ENCODE results near the gene RPS6KA5. TPM values are rescaled to one million over a fixed set of nuclear protein-coding genes. Genes with fewer than 3 reads are reported as not detected.
A peak's percentile ranks its signal among the peaks of the same experiment; 100 is the strongest.
"Not testable (repeated sequence)": the region's sequence is repeated elsewhere in the genome, so short reads cannot be mapped to it uniquely, and the experiment has no call there.

Gene RPS6KA5
- total RNA-seq, 1 donor = 5.4 TPM

GRCh38 chr14:90844321-90844720 lies 216.1 kb downstream of the RPS6KA5 start:
- no peak for DNase-seq (ENCODE audit: low read depth in 2 of 3, low spot score in 2 of 3)

- peak in 1 of 3 donors; percentile 54 for DNase-seq (ENCODE audit: low read depth in 2 of 3, low spot score in 2 of 3)
These were observed 217.7 kb downstream of the RPS6KA5 start for GRCh38 chr14:90842726-90843125.

GRCh38 chr14:90840667-90841066 lies 219.8 kb downstream of the RPS6KA5 start:
- DNase-seq (ENCODE audit: low read depth in 2 of 3, low spot score in 2 of 3) = not testable (repeated sequence)

- DNase-seq (ENCODE audit: low read depth in 2 of 3, low spot score in 2 of 3) = no peak
These were observed 220.6 kb downstream of the RPS6KA5 start for GRCh38 chr14:90839889-90840266.

GRCh38 chr14:90839024-90839888 lies 221.2 kb downstream of the RPS6KA5 start:
- DNase-seq (ENCODE audit: low read depth in 2 of 3, low spot score in 2 of 3) = no peak

- DNase-seq (ENCODE audit: low read depth in 2 of 3, low spot score in 2 of 3) = not testable (repeated sequence)
These were observed 221.9 kb downstream of the RPS6KA5 start for GRCh38 chr14:90838531-90838930.

- DNase-seq (ENCODE audit: low read depth in 2 of 3, low spot score in 2 of 3) = no peak
These were observed 223.1 kb downstream of the RPS6KA5 start for GRCh38 chr14:90837355-90837754.

GRCh38 chr14:90836692-90837063 lies 223.8 kb downstream of the RPS6KA5 start:
- no peak for DNase-seq (ENCODE audit: low read depth in 2 of 3, low spot score in 2 of 3)

- no peak for DNase-seq (ENCODE audit: low read depth in 2 of 3, low spot score in 2 of 3)
These were observed 228.6 kb downstream of the RPS6KA5 start for GRCh38 chr14:90831821-90832220.

- DNase-seq (ENCODE audit: low read depth in 2 of 3, low spot score in 2 of 3) = no peak
These were observed 229.3 kb downstream of the RPS6KA5 start for GRCh38 chr14:90830931-90831701.

- DNase-seq (ENCODE audit: low read depth in 2 of 3, low spot score in 2 of 3) = no peak
These were observed 230.8 kb downstream of the RPS6KA5 start for GRCh38 chr14:90829677-90830076.

- DNase-seq (ENCODE audit: low read depth in 2 of 3, low spot score in 2 of 3) = peak in 1 of 3 donors; percentile 35
These were observed 231.6 kb downstream of the RPS6KA5 start for GRCh38 chr14:90828642-90829487.

GRCh38 chr14:90827919-90828610 lies 232.4 kb downstream of the RPS6KA5 start:
- DNase-seq (ENCODE audit: low read depth in 2 of 3, low spot score in 2 of 3) = peak; percentile 59 to 92 (median 87)

GRCh38 chr14:90823542-90823941 lies 236.9 kb downstream of the RPS6KA5 start:
- DNase-seq (ENCODE audit: low read depth in 2 of 3, low spot score in 2 of 3) = not testable (repeated sequence)

GRCh38 chr14:90820958-90821357 lies 239.5 kb downstream of the RPS6KA5 start:
- peak; percentile 22 to 91 (median 89) for DNase-seq (ENCODE audit: low read depth in 2 of 3, low spot score in 2 of 3)

GRCh38 chr14:90819734-90820393 lies 240.6 kb downstream of the RPS6KA5 start:
- no peak for DNase-seq (ENCODE audit: low read depth in 2 of 3, low spot score in 2 of 3)

GRCh38 chr14:90818715-90819114 lies 241.7 kb downstream of the RPS6KA5 start:
- DNase-seq (ENCODE audit: low read depth in 2 of 3, low spot score in 2 of 3) = no peak

GRCh38 chr14:90816681-90817436 lies 243.6 kb downstream of the RPS6KA5 start:
- DNase-seq (ENCODE audit: low read depth in 2 of 3, low spot score in 2 of 3) = no peak
